ENCODE results near the gene AMIGO2. TPM values are rescaled to one million over a fixed set of nuclear protein-coding genes. Genes with fewer than 3 reads are reported as not detected.

AMIGO2 gene
- total and polyA plus RNA-seq, 2 experiments from 2014 or later = 1.8 to 3.8 TPM

DNA sequence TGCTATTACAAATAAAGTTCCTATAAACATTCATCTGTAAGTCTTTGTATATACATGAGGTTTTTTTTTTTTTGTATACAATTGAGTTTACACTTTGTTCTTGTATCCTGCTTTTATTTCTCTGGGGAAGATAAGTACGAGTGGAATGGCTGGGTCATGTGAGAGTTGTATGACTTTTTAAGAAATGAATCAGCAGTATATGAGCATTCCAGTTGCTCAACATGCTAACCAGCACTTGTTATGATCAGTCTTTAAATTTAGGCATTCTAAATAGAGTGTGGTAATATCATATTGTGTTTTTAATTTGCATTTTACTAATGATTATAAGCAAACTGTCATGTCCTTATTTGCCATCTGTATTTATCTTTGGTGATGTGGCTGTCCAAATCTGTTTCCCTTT is 44.7 kb upstream of the AMIGO2 start:
- TF ChIP-seq EZH2phosphoT487 (IDR thresholded peaks at IDR 0.05; ENCODE audit: unreplicated experiment) (no peak), JUNB (IDR thresholded peaks at IDR 0.05; ENCODE audit: unreplicated experiment) (no peak)
- no peak overlapping the region for H3K4me3 Mint-ChIP-seq
- Histone ChIP-seq H4K20me1 (replicated peaks; ENCODE audit: insufficient read depth) (no peaks in the 10 kb centered on the region), H3F3A (replicated peaks; ENCODE audit: low read depth) (no peaks in the 10 kb centered on the region), H3K79me2 (replicated peaks; ENCODE audit: insufficient read depth) (no peaks in the 10 kb centered on the region), H3K4me3 (no peak overlapping the region), H3K27me3 (ENCODE audit: insufficient read depth) (no peaks in the 10 kb centered on the region), H3K9me2 (ENCODE audit: insufficient read depth) (no peaks in the 10 kb centered on the region), H3K27ac (ENCODE audit: low read depth) (no peak overlapping the region), H3K36me3 (ENCODE audit: insufficient read depth) (no peaks in the 10 kb centered on the region), H3K4me2 (no peak overlapping the region), H3K4me1 (ENCODE audit: insufficient read depth) (no peaks in the 10 kb centered on the region), H2AFZ (no peak overlapping the region)
- no peak overlapping the region for H3K27ac Mint-ChIP-seq
- no peaks in the 10 kb centered on the region for H3K27me3 Mint-ChIP-seq (ENCODE audit: insufficient read depth, low read depth, poor library complexity)
- H3K9me3 Mint-ChIP-seq = no peaks in the 10 kb centered on the region
- no peak for DNase-seq (ENCODE audit: low spot score)
- no peak for ATAC-seq
- H3K4me1 Mint-ChIP-seq = no peaks in the 10 kb centered on the region
- H3K36me3 Mint-ChIP-seq (ENCODE audit: low read depth) = no peaks in the 10 kb centered on the region

DNA sequence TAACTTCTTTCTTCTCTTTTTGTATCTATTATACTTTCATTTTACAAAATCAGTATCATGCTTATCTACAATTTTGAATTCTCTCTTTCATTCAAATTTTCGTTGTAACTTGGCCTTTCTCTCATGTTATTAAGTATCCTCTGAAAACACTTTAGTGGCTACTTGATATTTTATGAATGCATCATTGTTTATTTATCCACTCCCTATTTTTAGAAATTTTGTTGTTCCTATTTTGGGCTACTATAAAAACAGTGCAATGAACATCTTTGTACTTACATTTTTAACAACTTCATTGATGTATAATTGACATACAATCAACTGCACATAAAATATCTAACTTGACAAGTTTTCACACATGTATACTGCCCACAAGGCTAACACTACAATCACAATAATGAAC is 44.0 kb upstream of the AMIGO2 start:
- H3K9me3 Mint-ChIP-seq = no peaks in the 10 kb centered on the region
- no peak overlapping the region for H3K4me2 ChIP-seq
- no peaks in the 10 kb centered on the region for H4K20me1 ChIP-seq (replicated peaks; ENCODE audit: insufficient read depth)
- no peaks in the 10 kb centered on the region for H3K27me3 ChIP-seq (ENCODE audit: insufficient read depth)
- no peaks in the 10 kb centered on the region for H3K79me2 ChIP-seq (replicated peaks; ENCODE audit: insufficient read depth)
- H3K4me1 ChIP-seq (ENCODE audit: insufficient read depth) = no peaks in the 10 kb centered on the region
- no peak for TF ChIP-seq STAT1 (IDR thresholded peaks at IDR 0.05; ENCODE audit: unreplicated experiment)
- TF ChIP-seq JUNB (IDR thresholded peaks at IDR 0.05; ENCODE audit: unreplicated experiment) = no peak
- TF ChIP-seq, protein P1, sequence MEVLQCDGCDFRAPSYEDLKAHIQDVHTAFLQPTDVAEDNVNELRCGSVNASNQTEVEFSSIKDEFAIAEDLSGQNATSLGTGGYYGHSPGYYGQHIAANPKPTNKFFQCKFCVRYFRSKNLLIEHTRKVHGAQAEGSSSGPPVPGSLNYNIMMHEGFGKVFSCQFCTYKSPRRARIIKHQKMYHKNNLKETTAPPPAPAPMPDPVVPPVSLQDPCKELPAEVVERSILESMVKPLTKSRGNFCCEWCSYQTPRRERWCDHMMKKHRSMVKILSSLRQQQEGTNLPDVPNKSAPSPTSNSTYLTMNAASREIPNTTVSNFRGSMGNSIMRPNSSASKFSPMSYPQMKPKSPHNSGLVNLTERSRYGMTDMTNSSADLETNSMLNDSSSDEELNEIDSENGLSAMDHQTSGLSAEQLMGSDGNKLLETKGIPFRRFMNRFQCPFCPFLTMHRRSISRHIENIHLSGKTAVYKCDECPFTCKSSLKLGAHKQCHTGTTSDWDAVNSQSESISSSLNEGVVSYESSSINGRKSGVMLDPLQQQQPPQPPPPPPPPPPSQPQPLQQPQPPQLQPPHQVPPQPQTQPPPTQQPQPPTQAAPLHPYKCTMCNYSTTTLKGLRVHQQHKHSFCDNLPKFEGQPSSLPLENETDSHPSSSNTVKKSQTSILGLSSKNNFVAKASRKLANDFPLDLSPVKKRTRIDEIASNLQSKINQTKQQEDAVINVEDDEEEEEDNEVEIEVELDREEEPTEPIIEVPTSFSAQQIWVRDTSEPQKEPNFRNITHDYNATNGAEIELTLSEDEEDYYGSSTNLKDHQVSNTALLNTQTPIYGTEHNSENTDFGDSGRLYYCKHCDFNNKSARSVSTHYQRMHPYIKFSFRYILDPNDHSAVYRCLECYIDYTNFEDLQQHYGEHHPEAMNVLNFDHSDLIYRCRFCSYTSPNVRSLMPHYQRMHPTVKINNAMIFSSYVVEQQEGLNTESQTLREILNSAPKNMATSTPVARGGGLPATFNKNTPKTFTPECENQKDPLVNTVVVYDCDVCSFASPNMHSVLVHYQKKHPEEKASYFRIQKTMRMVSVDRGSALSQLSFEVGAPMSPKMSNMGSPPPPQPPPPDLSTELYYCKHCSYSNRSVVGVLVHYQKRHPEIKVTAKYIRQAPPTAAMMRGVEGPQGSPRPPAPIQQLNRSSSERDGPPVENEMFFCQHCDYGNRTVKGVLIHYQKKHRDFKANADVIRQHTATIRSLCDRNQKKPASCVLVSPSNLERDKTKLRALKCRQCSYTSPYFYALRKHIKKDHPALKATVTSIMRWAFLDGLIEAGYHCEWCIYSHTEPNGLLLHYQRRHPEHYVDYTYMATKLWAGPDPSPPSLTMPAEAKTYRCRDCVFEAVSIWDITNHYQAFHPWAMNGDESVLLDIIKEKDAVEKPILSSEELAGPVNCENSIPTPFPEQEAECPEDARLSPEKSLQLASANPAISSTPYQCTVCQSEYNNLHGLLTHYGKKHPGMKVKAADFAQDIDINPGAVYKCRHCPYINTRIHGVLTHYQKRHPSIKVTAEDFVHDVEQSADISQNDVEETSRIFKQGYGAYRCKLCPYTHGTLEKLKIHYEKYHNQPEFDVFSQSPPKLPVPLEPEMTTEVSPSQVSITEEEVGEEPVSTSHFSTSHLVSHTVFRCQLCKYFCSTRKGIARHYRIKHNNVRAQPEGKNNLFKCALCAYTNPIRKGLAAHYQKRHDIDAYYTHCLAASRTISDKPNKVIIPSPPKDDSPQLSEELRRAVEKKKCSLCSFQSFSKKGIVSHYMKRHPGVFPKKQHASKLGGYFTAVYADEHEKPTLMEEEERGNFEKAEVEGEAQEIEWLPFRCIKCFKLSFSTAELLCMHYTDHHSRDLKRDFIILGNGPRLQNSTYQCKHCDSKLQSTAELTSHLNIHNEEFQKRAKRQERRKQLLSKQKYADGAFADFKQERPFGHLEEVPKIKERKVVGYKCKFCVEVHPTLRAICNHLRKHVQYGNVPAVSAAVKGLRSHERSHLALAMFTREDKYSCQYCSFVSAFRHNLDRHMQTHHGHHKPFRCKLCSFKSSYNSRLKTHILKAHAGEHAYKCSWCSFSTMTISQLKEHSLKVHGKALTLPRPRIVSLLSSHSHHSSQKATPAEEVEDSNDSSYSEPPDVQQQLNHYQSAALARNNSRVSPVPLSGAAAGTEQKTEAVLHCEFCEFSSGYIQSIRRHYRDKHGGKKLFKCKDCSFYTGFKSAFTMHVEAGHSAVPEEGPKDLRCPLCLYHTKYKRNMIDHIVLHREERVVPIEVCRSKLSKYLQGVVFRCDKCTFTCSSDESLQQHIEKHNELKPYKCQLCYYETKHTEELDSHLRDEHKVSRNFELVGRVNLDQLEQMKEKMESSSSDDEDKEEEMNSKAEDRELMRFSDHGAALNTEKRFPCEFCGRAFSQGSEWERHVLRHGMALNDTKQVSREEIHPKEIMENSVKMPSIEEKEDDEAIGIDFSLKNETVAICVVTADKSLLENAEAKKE (CRISPR knock-in tag; IDR thresholded peaks at IDR 0.05) = no peak
- no peak for TF ChIP-seq NANOG (IDR thresholded peaks at IDR 0.05; ENCODE audit: borderline replicate concordance)
- TF ChIP-seq ZNF114 (CRISPR knock-in tag; IDR thresholded peaks at IDR 0.05) = no peak
- TF ChIP-seq, protein P2, sequence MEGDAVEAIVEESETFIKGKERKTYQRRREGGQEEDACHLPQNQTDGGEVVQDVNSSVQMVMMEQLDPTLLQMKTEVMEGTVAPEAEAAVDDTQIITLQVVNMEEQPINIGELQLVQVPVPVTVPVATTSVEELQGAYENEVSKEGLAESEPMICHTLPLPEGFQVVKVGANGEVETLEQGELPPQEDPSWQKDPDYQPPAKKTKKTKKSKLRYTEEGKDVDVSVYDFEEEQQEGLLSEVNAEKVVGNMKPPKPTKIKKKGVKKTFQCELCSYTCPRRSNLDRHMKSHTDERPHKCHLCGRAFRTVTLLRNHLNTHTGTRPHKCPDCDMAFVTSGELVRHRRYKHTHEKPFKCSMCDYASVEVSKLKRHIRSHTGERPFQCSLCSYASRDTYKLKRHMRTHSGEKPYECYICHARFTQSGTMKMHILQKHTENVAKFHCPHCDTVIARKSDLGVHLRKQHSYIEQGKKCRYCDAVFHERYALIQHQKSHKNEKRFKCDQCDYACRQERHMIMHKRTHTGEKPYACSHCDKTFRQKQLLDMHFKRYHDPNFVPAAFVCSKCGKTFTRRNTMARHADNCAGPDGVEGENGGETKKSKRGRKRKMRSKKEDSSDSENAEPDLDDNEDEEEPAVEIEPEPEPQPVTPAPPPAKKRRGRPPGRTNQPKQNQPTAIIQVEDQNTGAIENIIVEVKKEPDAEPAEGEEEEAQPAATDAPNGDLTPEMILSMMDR (conservative IDR thresholded peaks at IDR 0.05; ENCODE audit: low read depth in 2 of 2) = no peak
- TF ChIP-seq EZH2 (IDR thresholded peaks at IDR 0.05; ENCODE audit: low read depth, unreplicated experiment) = no peak
- TF ChIP-seq POLR2AphosphoS5 (IDR thresholded peaks at IDR 0.05; ENCODE audit: low read depth) = no peak
- TF ChIP-seq, protein P3, sequence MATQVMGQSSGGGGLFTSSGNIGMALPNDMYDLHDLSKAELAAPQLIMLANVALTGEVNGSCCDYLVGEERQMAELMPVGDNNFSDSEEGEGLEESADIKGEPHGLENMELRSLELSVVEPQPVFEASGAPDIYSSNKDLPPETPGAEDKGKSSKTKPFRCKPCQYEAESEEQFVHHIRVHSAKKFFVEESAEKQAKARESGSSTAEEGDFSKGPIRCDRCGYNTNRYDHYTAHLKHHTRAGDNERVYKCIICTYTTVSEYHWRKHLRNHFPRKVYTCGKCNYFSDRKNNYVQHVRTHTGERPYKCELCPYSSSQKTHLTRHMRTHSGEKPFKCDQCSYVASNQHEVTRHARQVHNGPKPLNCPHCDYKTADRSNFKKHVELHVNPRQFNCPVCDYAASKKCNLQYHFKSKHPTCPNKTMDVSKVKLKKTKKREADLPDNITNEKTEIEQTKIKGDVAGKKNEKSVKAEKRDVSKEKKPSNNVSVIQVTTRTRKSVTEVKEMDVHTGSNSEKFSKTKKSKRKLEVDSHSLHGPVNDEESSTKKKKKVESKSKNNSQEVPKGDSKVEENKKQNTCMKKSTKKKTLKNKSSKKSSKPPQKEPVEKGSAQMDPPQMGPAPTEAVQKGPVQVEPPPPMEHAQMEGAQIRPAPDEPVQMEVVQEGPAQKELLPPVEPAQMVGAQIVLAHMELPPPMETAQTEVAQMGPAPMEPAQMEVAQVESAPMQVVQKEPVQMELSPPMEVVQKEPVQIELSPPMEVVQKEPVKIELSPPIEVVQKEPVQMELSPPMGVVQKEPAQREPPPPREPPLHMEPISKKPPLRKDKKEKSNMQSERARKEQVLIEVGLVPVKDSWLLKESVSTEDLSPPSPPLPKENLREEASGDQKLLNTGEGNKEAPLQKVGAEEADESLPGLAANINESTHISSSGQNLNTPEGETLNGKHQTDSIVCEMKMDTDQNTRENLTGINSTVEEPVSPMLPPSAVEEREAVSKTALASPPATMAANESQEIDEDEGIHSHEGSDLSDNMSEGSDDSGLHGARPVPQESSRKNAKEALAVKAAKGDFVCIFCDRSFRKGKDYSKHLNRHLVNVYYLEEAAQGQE (IDR thresholded peaks at IDR 0.05; ENCODE audit: unreplicated experiment) = no peak
- TF ChIP-seq ZNF331 (CRISPR knock-in tag; IDR thresholded peaks at IDR 0.05; ENCODE audit: low read depth) = no peak
- no peak overlapping the region for H3K4me3 Mint-ChIP-seq
- H3F3A ChIP-seq (replicated peaks; ENCODE audit: low read depth) = no peaks in the 10 kb centered on the region
- ATAC-seq (no peak), DNase-seq (ENCODE audit: low spot score) (no peak)
- H3K27me3 Mint-ChIP-seq (ENCODE audit: insufficient read depth, low read depth, poor library complexity) = no peaks in the 10 kb centered on the region
- H2AFZ ChIP-seq = no peak overlapping the region
- no peaks in the 10 kb centered on the region for H3K4me1 Mint-ChIP-seq
- H3K36me3 Mint-ChIP-seq (ENCODE audit: low read depth) = no peaks in the 10 kb centered on the region
- no peak overlapping the region for H3K27ac ChIP-seq (ENCODE audit: low read depth)
- H3K4me3 ChIP-seq = no peak overlapping the region
- H3K27ac Mint-ChIP-seq = no peak overlapping the region
- no peaks in the 10 kb centered on the region for H3K9me2 ChIP-seq (ENCODE audit: insufficient read depth)
- H3K36me3 ChIP-seq (ENCODE audit: insufficient read depth) = no peaks in the 10 kb centered on the region
